ELR (cell line): Measurements from ENCODE around the gene SLCO4C1.

Experiments
- DNase-seq: peaks from one replicate; pipeline ENCODE4 v3.0.0-alpha.2; 2015; ENCODE audit warnings: low read depth

The SLCO4C1 gene

GRCh38 chr5:102271759-102272158 lies 24.3 kb downstream of the SLCO4C1 start:
- no peak for DNase-seq

GRCh38 chr5:102270036-102270435 lies 26.0 kb downstream of the SLCO4C1 start:
- DNase-seq: no peak

DNA sequence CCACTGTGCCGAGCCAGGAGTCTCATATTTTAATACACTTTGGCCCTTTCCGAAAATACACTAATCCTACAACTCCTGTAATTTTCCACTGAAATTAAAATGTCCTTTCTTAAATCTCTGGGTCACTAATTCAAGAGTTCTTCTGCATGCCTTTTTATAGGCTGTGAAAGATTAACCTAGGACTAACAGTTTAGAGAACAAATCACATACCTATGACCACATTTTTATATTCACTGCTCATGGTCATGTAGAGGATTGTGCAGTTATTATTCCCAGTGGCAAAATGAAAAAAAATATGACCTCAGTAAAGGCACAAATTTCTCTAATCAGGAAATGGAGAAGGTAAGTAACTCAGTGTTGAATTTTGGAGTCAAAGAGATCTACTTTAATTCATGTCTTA lies 33.4 kb downstream of the SLCO4C1 start:
- DNase-seq: no peak

DNA sequence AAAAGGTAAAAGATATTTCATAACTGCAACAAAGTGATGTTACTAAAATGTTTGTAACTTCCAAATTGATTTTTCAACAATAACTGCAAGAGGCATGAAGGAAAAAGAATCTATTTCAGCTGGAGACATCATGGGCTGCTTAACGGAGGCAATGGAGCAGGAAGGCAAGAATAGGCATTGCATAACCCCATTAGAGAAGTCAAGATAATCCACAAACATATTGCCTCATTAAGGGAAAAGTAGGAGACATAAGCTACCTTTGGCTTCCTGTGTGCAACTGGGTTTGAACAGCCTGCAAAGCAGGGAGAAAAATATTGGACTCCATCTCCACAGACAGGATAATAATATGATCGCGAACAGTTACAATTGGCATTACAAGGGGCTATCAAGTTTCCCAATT lies 46.7 kb downstream of the SLCO4C1 start:
- DNase-seq: no peak

- DNase-seq: no peak
These were observed 52.9 kb downstream of the SLCO4C1 start for GRCh38 chr5:102243213-102243612.

GRCh38 chr5:102241809-102242421 lies 54.2 kb downstream of the SLCO4C1 start:
- DNase-seq: no peak

DNA sequence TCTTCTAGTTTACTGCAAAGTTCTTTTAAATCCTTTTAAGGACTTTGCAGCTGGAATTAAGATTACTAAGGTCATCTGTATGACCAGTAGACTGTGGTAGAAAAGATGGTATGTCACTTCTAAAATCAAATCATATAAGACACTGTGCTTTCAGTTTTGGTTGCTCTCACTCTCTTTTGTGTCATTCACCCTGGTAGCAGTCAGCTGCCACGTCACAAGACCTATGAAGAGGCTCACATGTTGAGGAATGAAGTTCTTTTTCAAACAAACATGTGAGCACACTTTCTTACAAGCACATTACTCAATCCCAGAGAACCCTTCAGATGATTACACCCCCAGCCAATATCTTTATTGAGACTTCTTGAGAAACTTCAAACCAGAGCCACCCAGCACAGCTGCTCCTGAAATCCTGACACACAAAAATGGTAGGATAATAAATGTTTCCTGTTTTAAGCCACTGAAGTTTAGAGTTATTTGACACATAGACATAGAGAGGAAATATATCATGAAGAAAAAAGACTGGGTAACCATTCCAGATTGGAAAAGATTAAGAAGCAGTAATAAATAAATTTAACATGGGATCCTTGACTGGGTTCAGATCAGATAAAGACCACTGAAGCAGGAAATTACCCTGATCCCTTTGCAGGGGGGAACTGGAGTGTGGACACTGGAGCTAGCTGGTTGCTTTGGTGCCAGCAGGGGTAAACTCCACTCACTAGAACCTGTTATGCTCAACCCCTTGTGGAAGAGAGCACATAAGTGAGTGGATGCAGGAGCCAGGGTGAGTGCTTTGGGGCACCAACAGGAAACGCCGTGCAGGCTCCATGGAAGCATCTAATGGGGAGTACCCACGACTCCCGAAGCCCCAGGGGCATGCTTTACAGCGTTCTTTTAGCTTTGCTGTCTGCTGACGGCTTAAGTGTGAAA lies 64.1 kb downstream of the SLCO4C1 start:
- no peak for DNase-seq

- DNase-seq: no peak
These were observed 66.4 kb downstream of the SLCO4C1 start for GRCh38 chr5:102229685-102230084.

DNA sequence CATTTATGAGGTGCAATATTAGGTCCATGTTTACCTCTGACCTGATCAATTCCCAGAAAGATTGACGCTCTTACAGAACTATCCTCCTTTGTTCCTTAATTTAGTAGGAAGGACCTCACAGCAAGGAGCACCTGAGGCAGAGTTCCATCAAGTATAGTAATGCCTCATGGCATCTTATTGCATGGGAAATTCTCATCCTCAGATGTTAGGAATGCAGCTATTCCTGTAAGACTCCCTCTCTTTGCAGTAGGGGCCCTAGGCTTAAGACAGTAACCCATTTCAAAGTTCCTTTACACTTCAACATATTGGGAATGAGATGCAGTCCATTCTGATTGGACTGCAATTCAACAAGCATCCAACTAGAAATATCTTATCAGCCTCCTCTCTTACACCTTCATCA lies 69.8 kb downstream of the SLCO4C1 start:
- no peak for DNase-seq

DNA sequence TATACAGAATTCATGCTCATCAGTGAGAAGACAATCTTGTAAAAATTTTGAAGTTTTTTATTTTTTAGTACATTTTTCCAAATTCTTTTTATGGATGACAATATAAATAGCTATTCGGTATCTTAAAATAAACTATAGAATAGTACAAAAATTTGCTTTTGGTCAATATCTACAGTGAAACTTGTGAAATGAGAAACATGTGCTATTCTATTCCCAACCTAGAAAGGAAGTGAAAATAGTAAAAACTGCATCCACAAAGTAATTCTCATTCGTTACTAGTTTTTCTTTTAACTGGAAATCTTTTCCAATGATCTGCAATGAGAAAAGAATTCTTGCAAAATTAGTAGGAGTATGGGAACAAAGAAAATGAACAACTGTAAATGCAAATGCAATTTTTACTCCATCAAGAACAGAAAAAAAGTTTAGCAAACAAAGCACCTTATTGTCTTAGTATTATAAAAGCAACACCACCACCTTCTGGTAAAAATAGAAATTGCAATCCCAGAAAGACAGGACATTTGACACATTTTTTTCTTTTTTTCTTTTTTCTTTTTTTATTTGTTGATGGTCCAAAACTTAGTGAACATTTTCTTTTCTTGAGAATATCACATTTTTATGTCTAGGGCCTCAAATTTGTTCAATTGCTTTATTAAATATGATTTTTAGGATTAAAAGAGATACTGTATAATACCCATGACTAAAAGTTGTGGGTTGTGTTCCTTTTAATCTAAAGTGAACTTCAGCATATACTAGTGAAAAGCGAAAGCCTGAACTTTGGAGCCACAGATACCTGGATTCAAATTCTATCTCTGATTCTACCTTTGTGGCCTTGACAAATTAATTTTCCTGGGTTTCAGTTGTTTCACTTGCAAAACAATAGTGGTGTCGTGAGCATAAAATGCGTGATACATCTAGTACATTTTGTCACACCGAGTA lies 72.3 kb downstream of the SLCO4C1 start:
- DNase-seq: peak; percentile 61

DNA sequence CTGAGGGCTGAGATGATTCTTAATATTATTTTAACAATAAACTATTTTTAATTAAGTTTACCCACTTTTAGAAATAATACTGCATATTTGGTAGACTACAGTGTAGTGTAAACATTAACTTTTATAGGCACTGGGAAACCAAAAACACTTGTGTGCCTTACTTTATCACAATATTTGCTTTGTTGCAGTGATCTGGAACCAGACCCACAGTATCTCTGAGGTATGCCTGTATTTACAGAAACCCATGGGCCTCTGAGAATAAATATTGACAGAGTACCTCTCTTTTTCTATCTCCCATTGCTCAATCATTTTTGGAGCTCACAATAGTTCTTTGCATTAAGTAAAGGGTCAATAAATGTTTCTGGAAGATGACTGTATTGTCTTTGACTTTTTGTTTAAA lies 73.3 kb downstream of the SLCO4C1 start:
- DNase-seq: no peak

DNA sequence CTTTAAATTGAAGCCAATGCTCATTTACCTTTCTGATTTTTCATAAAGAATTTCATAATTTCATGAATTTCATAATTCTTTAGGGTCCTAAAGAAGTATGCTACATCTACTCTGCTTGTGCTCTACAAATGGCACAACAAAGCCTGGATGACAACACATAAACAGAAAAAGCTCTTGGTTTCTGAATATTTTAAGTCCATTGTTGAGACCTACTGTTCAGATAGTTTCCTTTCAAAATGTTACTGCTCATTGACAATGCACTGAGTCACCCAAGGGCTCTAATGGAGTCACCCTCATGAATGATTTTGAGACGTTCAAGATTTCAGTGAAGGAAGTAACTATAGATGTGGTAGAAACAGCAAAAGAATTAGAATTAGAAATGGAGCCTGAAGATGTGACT lies 74.1 kb downstream of the SLCO4C1 start:
- DNase-seq: no peak

DNA sequence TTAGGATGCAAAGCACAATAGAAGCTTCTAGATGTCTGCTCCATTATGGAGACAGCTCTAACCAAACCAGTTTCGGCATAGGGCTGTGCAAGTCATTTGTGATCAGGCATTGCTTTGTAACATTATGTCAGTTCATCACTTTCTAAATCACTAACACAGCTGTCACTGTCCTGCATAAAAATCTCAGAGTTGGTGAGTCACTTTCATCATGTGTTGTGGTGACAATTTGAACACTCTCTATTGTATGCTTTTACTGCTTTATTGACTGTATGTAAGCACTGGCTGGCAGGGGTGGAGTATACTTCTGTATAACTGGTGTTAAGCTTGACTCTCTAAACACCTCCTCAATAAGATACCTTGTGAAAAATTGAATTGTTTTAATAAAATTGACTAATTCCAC lies 77.9 kb downstream of the SLCO4C1 start:
- DNase-seq: no peak

- no peak for DNase-seq
These were observed 79.4 kb downstream of the SLCO4C1 start for GRCh38 chr5:102216678-102217077.

GRCh38 chr5:102211165-102211564 lies 84.9 kb downstream of the SLCO4C1 start:
- no peak for DNase-seq

DNA sequence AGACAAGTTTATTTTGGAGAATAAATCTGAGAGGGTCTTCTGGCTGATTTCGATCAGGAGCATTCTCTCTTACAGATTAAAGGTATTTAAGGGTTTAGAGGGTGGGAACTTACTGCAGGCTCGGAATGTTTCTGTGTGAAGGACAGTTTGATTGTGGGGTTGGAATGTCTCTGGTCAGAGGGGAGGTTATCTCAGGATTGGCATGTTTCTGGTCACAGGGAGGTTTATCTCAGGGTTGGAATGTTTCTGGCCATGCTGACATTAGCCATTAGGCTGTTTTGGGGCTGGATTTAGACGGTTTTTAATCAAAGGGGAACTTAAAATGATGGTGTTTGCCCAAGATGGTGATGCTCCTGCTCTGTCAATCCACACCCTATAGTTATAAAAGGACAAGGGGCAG lies 95.2 kb downstream of the SLCO4C1 start:
- DNase-seq: no peak

GRCh38 chr5:102196481-102196880 lies 99.6 kb downstream of the SLCO4C1 start:
- DNase-seq: no peak
